Right atrium auricular region (tissue), 2 donors: ENCODE measurements around the gene RETN. TPM values are rescaled to one million over a fixed set of nuclear protein-coding genes. Genes with fewer than 3 reads are reported as not detected.

Experiments
- DNase-seq: peaks from one replicate; pipeline ENCODE4 v3.0.0-alpha.2; 2019; ENCODE audit warnings: low spot score
- H3K27ac ChIP-seq, 2 donors: fragments of 200-600 bp; sonication (generic); 1 replicate in 1 of 2; 2 replicates in 1 of 2; pipeline ENCODE4 v1.5.1; 2016 to 2019
- H3K27me3 ChIP-seq, 2 donors: fragments of 200-600 bp; sonication (generic); one replicate each; pipeline versions ENCODE4 v1.5.1 to v1.6.0; 2017 to 2019
- H3K36me3 ChIP-seq: fragments of 200-600 bp; sonication (generic); one replicate; pipeline ENCODE4 v1.5.1; 2016
- H3K4me1 ChIP-seq, 2 donors: fragments of 200-600 bp; sonication (generic); one replicate each; pipeline versions ENCODE4 v1.5.1 to v1.6.0; 2017 to 2019
- H3K4me3 ChIP-seq, 2 donors: fragments of 200-600 bp; sonication (generic); 1 replicate in 1 of 2; 2 replicates in 1 of 2; pipeline ENCODE4 v1.5.1; 2017 to 2019; ENCODE audit warnings: mild to moderate bottlenecking in 1 of 2, moderate library complexity in 1 of 2
- H3K9me3 ChIP-seq, 2 donors: fragments of 200-600 bp; sonication (generic); one replicate each; pipeline ENCODE4 v1.5.1; 2019
- CTCF ChIP-seq, 2 donors: fragments of 200-600 bp; sonication (generic); IDR thresholded peaks; one replicate each; pipeline ENCODE4 v1.5.1; 2019; ENCODE audit warnings: antibody characterized with exemption in 2 of 2
- total RNA-seq, 2 donors: library from RNA; depleted of rRNA; stranded (reverse); fragments of >200 nt; gene quantifications; one replicate each; pipeline ENCODE4 v1.1.0, GENCODE V29; 2016

Gene RETN
- total RNA-seq, 2 donors from 2014 or later = not detected

- H3K36me3 ChIP-seq = peaks cover 11% of the 10 kb centered on the region
- H3K27me3 ChIP-seq = no peaks in the 10 kb centered on the region
- peak overlapping the region; percentile 99 for H3K4me3 ChIP-seq
- H3K27ac ChIP-seq = peak overlapping the region; percentile 81 to 89
- DNase-seq = peak; percentile 87
- peaks cover 0 to 16% of the 10 kb centered on the region in 2 donors for H3K4me1 ChIP-seq
- TF ChIP-seq CTCF (IDR thresholded peaks at IDR 0.05) = peak in 1 of 2 donors; percentile 64
- no peaks in the 10 kb centered on the region for H3K9me3 ChIP-seq
Observed at GRCh38 chr19:7681340-7682174, 12.7 kb downstream of the RETN start.

GRCh38 chr19:7682175-7682855 is 13.5 kb downstream of the RETN start:
- H3K36me3 ChIP-seq = peaks cover 11% of the 10 kb centered on the region
- H3K27me3 ChIP-seq = no peaks in the 10 kb centered on the region
- H3K9me3 ChIP-seq = no peaks in the 10 kb centered on the region
- no peak for TF ChIP-seq CTCF (IDR thresholded peaks at IDR 0.05)
- H3K4me1 ChIP-seq = peaks cover 0 to 16% of the 10 kb centered on the region in 2 donors
- no peak overlapping the region for H3K27ac ChIP-seq
- peak overlapping the region; percentile 99 for H3K4me3 ChIP-seq
- no peak for DNase-seq

- no peak for DNase-seq
- no peak for TF ChIP-seq CTCF (IDR thresholded peaks at IDR 0.05)
- Histone ChIP-seq H3K27me3 (no peaks in the 10 kb centered on the region), H3K4me1 (peaks cover 0 to 12% of the 10 kb centered on the region in 2 donors), H3K9me3 (no peaks in the 10 kb centered on the region), H3K4me3 (no peak overlapping the region), H3K36me3 (peaks cover 11% of the 10 kb centered on the region), H3K27ac (no peak overlapping the region)
Observed at GRCh38 chr19:7685546-7686445, 16.9 kb downstream of the RETN start.

- no peak for TF ChIP-seq CTCF (IDR thresholded peaks at IDR 0.05)
- Histone ChIP-seq H3K4me1 (peaks cover 0 to 1% of the 10 kb centered on the region in 2 donors), H3K36me3 (peaks cover 11% of the 10 kb centered on the region), H3K27me3 (no peaks in the 10 kb centered on the region), H3K27ac (no peak overlapping the region), H3K4me3 (no peak overlapping the region), H3K9me3 (no peaks in the 10 kb centered on the region)
- DNase-seq = no peak
Observed at GRCh38 chr19:7687177-7687576, 18.3 kb downstream of the RETN start.

GRCh38 chr19:7689165-7689564 is 20.3 kb downstream of the RETN start:
- no peaks in the 10 kb centered on the region for H3K36me3 ChIP-seq
- no peaks in the 10 kb centered on the region for H3K9me3 ChIP-seq
- H3K4me1 ChIP-seq = no peaks in the 10 kb centered on the region
- no peak for DNase-seq
- H3K4me3 ChIP-seq = no peak overlapping the region
- no peak for TF ChIP-seq CTCF (IDR thresholded peaks at IDR 0.05)
- no peaks in the 10 kb centered on the region for H3K27me3 ChIP-seq
- no peak overlapping the region for H3K27ac ChIP-seq
